A673 (cell line): ENCODE results near the gene SLC38A3.

ENCODE experiments used
- EZH2 ChIP-seq: fragments of 200-600 bp; sonication (generic); IDR thresholded peaks from 2 replicates; pipeline ENCODE4 v1.6.1; 2017; ENCODE audit warnings: borderline replicate concordance, low read depth, mild to moderate bottlenecking, mixed read lengths, antibody characterized with exemption, low read length; ENCODE audit not compliant: poor library complexity, severe bottlenecking
- TF ChIP-seq, protein P1 (sequence below): fragments of 300-800, 200-600 bp; sonication (generic); conservative IDR thresholded peaks from 2 replicates; pipeline ENCODE4 v1.5.1; 2017; ENCODE audit warnings: low read depth, mild to moderate bottlenecking, antibody characterized with exemption, low read length, moderate library complexity, mixed read lengths

DNA sequence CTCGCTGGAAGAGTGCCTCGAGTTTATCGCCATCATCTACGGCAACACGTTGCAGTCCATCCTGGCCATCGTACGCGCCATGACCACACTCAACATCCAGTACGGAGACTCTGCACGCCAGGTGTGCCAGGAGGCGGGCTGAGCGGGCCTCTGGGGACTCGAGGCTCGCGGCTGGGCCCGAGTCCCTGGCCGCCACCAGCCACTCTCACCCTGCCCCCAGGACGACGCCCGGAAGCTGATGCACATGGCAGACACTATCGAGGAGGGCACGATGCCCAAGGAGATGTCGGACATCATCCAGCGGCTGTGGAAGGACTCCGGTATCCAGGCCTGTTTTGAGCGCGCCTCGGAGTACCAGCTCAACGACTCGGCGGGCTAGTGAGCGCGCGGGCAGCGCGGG is 11.8 kb upstream of the SLC38A3 start:
- TF ChIP-seq, protein P1, sequence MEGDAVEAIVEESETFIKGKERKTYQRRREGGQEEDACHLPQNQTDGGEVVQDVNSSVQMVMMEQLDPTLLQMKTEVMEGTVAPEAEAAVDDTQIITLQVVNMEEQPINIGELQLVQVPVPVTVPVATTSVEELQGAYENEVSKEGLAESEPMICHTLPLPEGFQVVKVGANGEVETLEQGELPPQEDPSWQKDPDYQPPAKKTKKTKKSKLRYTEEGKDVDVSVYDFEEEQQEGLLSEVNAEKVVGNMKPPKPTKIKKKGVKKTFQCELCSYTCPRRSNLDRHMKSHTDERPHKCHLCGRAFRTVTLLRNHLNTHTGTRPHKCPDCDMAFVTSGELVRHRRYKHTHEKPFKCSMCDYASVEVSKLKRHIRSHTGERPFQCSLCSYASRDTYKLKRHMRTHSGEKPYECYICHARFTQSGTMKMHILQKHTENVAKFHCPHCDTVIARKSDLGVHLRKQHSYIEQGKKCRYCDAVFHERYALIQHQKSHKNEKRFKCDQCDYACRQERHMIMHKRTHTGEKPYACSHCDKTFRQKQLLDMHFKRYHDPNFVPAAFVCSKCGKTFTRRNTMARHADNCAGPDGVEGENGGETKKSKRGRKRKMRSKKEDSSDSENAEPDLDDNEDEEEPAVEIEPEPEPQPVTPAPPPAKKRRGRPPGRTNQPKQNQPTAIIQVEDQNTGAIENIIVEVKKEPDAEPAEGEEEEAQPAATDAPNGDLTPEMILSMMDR = no peak
- no peak for TF ChIP-seq EZH2
